Omental fat pad (tissue), 4 donors: Measurements from ENCODE around the gene FSTL4. TPM values are rescaled to one million over a fixed set of nuclear protein-coding genes. Genes with fewer than 3 reads are reported as not detected.

Experiments used
- ATAC-seq: fragments of 150-250 bp; one replicate; pipeline ENCODE4 v1.9.1; 2016; ENCODE audit warnings: mild to moderate bottlenecking, moderate library complexity; ENCODE audit not compliant: low FRiP score
- DNase-seq: peaks from one replicate; pipeline ENCODE4 v3.0.0-alpha.2; 2019; ENCODE audit warnings: low spot score
- total RNA-seq, 4 donors: library from RNA; depleted of rRNA; stranded (reverse); fragments of >200 nt; gene quantifications; one replicate each; pipeline ENCODE4 v1.1.0, GENCODE V29; 2016
- TF ChIP-seq, protein P1 (sequence below), 3 donors: fragments of 450-650 bp; IDR thresholded peaks; one replicate each; pipeline ENCODE4 v1.5.1; 2016 to 2017; ENCODE audit warnings: antibody characterized with exemption in 3 of 3, mild to moderate bottlenecking in 3 of 3, moderate library complexity in 2 of 3

Gene FSTL4
- total RNA-seq, 4 donors from 2014 or later: 0.32 TPM; not detected in 3

- DNase-seq (no peak), ATAC-seq (no peak)
- TF ChIP-seq, protein P1, sequence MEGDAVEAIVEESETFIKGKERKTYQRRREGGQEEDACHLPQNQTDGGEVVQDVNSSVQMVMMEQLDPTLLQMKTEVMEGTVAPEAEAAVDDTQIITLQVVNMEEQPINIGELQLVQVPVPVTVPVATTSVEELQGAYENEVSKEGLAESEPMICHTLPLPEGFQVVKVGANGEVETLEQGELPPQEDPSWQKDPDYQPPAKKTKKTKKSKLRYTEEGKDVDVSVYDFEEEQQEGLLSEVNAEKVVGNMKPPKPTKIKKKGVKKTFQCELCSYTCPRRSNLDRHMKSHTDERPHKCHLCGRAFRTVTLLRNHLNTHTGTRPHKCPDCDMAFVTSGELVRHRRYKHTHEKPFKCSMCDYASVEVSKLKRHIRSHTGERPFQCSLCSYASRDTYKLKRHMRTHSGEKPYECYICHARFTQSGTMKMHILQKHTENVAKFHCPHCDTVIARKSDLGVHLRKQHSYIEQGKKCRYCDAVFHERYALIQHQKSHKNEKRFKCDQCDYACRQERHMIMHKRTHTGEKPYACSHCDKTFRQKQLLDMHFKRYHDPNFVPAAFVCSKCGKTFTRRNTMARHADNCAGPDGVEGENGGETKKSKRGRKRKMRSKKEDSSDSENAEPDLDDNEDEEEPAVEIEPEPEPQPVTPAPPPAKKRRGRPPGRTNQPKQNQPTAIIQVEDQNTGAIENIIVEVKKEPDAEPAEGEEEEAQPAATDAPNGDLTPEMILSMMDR (IDR thresholded peaks at IDR 0.05): no peak
These were observed 31.9 kb upstream of the FSTL4 start for GRCh38 chr5:133644000-133644865.

DNA sequence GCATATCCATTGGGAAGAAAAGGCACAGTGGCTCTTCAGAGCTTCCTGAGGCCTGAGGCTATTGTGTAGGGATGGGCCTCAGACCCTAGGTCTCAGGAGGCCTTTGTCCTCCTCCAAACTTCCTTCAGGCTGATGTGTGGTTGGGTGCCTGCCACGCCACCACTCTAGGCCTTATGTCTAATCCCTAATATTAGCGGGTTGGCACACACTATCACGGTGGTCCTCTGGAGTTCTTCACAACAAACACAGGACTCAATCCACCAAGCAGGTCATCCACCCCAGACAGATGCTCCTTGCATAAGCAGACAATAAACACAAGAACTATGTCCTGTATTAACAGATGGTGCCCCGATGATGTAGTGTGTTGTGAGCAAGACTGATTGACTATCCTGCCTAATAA lies 31.0 kb upstream of the FSTL4 start:
- no peak for DNase-seq

GRCh38 chr5:133642153-133642722 lies 29.9 kb upstream of the FSTL4 start:
- TF ChIP-seq, protein P1 (IDR thresholded peaks at IDR 0.05): no peak
- DNase-seq: no peak
- no peak for ATAC-seq

More for the DNA sequence above, 31.0 kb upstream of the FSTL4 start:
- no peak for ATAC-seq
- TF ChIP-seq, protein P1 (IDR thresholded peaks at IDR 0.05): no peak

- DNase-seq: no peak
- TF ChIP-seq, protein P1 (IDR thresholded peaks at IDR 0.05): no peak
- no peak for ATAC-seq
These were observed 29.3 kb upstream of the FSTL4 start for GRCh38 chr5:133641683-133642082.

GRCh38 chr5:133639850-133640528 lies 27.6 kb upstream of the FSTL4 start:
- DNase-seq: no peak
- TF ChIP-seq, protein P1 (IDR thresholded peaks at IDR 0.05): no peak
- no peak for ATAC-seq

DNA sequence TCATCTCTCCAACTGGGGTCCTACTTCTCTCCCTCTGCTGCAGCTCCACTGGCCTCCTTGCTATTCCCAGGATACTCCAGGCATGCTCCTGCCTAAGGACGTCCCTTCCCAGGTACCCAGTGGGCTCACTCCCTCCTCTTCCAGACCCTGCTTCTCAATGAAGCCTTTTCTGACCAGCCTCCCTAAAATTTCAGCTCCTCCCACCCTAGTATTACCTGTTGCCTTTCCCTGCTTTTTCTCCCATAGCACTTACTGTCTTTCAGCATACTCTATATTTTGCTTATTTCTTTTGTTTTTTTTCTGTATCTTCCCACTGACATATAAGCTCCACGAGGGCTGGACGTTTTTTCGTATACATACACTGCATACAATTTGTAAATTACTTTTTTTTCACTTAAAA lies 26.1 kb upstream of the FSTL4 start:
- no peak for ATAC-seq
- DNase-seq: no peak
- TF ChIP-seq, protein P1 (IDR thresholded peaks at IDR 0.05): no peak
